Eye (tissue), 1 donor: ENCODE results near the gene LRRC74B.
A peak's percentile ranks its signal among the peaks of the same experiment; 100 is the strongest.
"Not testable (repeated sequence)": the region's sequence is repeated elsewhere in the genome, so short reads cannot be mapped to it uniquely, and the experiment has no call there.

Source experiments
- DNase-seq: peaks from one replicate; pipeline ENCODE4 v3.0.0-alpha.2; 2015

Gene LRRC74B

DNA sequence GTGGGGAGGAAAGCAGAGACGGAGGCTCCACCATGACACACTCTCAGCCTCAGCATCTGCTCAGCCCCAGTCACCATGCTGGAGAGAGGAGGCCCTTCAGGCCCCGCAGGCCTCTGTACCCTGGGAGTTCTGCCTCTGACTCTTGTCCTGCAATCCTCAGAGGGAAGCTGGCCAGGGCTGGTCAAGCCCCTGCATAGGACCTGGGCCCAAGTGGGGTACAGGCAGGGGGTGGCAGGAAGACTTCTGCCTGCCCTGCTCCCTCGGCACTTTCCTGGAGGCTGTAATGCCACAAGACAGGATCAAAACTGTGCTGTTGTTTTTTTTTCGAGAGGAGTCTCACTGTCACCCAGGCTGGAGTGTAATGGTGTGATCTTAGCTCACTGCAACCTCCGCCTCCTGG, 33.7 kb downstream of the LRRC74B start:
- no peak for DNase-seq

GRCh38 chr22:21080435-21081137, 34.8 kb downstream of the LRRC74B start:
- DNase-seq = no peak

- DNase-seq = no peak
Measured at GRCh38 chr22:21082248-21082647, 36.5 kb downstream of the LRRC74B start.

DNA sequence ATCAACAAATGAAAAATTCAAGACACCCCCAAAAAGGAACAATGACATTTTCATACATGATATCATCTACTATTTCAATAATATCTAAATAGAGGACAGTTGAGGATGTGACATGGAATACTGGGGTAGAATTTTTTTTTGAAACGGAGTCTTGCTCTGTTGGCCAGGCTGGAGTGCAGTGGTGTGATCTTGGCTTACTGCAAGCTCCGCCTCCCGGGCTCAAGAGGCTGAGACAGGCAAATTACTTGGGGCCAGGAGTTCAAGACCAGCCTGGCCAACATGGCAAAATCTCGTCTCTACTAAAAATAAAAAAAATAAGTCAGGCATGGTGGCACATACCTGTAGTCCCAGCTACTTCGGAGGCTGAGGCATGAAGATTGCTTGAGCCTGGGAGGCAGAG, 41.4 kb downstream of the LRRC74B start:
- no peak for DNase-seq

GRCh38 chr22:21087926-21088325, 42.2 kb downstream of the LRRC74B start:
- DNase-seq = not testable (repeated sequence)

GRCh38 chr22:21091220-21091619, 45.5 kb downstream of the LRRC74B start:
- not testable (repeated sequence) for DNase-seq

GRCh38 chr22:21092797-21093554, 47.2 kb downstream of the LRRC74B start:
- no peak for DNase-seq

- DNase-seq = not testable (repeated sequence)
Measured at GRCh38 chr22:21093555-21094137, 47.9 kb downstream of the LRRC74B start.

DNA sequence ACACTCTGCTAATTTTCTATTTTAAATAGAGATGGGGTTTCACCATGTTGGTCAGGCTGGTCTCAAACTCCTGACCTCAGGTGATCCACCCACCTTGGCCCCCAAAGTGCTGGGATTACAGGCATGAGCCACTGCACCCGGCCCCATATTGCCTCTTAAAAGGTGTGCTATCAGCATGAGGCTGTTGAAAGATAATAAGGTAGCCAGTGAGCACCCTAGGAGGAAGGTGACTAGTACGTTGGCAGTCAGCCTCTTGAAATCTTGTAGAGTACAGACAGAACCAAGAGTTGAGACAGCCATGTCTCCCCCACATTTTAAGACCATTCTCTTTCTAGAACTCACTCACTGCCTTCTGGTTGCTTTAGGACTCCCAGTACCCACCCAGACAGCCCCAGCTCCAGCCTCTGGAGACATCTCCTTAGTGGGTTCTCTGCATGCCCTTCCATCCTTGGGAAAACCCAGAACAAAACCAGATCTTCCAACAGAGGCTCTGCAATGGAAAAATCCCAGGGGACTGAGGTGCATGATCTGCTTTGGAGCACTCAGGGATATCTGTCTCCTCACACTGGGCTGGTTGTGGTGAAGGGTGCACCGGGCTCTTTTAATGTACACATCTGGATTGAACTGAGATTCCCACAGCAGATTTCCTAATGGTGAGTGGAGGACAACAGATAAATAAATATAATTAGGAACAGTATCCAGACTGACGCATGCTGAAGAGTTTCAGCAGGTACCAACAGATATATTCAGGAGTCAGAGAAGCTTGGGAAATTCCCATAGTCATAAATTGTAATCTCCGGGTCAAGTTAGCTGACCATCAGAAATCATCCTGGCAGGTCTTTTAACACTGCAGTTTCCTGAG, 49.4 kb downstream of the LRRC74B start:
- no peak for DNase-seq

DNA sequence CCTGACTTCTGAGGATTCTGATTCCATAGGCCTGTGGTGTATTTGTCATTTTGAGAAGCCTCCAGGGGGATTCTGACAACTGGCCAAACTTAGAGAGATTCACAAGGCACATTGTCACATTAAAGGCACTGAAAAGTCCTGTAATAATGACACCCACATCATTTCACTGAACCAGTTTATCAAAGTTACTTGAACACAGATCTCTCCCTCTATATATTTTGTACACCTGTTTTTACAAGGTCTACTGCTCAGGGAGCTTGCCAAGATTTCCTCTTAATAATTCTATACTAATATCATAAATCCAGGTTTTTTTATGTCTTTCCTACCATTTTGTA, 50.0 kb downstream of the LRRC74B start:
- no peak for DNase-seq

GRCh38 chr22:21096878-21097277, 51.1 kb downstream of the LRRC74B start:
- not testable (repeated sequence) for DNase-seq

GRCh38 chr22:21098099-21098671, 52.4 kb downstream of the LRRC74B start:
- no peak for DNase-seq

DNA sequence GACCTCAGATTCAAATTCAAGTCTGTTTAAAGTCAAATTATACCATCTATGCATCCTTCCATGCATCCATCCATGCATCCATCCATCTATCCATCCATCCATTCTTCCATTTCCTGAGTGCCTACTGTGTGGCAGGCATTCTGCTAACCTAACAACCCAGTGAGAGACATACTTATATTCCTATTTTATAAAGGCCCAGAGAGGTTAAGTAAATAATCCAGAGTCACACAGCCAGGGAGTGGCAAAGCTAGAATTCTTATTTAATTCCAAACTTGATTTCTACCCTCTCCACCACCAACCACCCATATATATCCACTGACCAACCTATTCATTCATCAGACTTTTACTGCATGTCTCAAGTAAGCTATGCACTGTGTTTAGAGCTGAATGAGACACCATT, 53.8 kb downstream of the LRRC74B start:
- DNase-seq = no peak

- DNase-seq = no peak
Measured at GRCh38 chr22:21100149-21101032, 54.6 kb downstream of the LRRC74B start.

- no peak for DNase-seq
Measured at GRCh38 chr22:21101877-21102638, 56.3 kb downstream of the LRRC74B start.

DNA sequence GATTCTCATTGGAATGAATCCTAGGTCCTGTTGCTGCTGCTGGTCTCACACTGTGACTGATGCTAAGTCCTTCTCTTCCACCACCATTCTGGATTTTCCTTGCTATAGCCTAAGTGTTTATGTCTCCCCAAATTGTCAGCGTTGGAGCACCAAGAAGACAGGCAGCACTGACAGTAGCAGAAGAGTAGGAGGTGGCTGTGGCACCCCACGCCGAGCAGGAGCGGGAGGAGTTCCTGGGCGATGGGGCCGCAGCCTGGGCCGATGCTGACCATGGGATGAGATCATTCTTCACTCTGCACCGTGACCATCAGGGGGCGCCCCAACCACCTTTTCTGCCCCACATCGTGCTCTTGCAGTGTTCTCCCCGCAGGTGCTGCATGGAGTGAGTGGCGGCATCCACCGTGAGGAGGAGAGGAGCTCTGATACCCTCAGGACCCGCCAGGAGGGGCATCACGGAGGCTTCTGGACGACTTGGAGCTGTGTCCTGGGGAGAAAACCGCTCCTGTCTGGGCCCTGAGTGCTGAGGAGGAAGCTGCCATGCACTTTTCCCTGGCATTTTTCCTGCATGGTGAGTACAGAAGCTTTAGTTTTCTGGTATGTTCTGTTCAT, 57.0 kb downstream of the LRRC74B start:
- DNase-seq = peak; percentile 95

DNA sequence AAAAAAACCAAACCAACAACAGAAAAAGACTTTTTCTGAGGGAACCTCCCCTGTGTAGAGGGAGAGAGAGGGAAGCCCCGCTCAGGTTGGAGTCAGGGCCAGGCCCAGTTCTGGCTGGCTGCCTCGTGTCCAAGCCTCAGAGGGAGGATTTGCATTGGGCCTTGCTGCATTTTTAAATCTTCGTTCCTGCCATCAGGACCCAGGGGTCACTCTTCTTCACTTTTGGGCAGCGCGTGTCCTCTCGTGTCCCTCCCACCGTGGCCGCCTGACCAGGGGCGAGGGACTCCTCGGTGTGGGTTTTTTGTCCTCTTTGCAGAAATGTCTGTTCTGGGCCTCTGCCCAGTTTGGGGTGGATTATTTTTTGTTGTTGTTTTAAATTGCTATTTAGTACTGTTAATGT, 57.9 kb downstream of the LRRC74B start:
- DNase-seq = no peak

- DNase-seq = no peak
Measured at GRCh38 chr22:21104126-21104691, 58.5 kb downstream of the LRRC74B start.

GRCh38 chr22:21105294-21105693, 59.5 kb downstream of the LRRC74B start:
- DNase-seq = no peak

- DNase-seq = no peak
Measured at GRCh38 chr22:21106000-21106399, 60.3 kb downstream of the LRRC74B start.
